Measurements from ENCODE around the gene MGLL.

- TF ChIP-seq CTCF (IDR thresholded peaks at IDR 0.05; ENCODE audit: low read depth, low read length, missing input control), result no peak
- TF ChIP-seq FOXA2 (IDR thresholded peaks at IDR 0.05), result no peak
- TF ChIP-seq HNF4A (conservative IDR thresholded peaks at IDR 0.05), result no peak
- TF ChIP-seq GABPA (IDR thresholded peaks at IDR 0.05 in 1 of 2, conservative IDR thresholded peaks at IDR 0.05 in 1 of 2), result no peak
- no peak for TF ChIP-seq REST (IDR thresholded peaks at IDR 0.05)
- no peak for TF ChIP-seq TAF1 (conservative IDR thresholded peaks at IDR 0.05)
- no peak for TF ChIP-seq MAX (IDR thresholded peaks at IDR 0.05)
- TF ChIP-seq ATF3 (IDR thresholded peaks at IDR 0.05), result no peak
- no peak for TF ChIP-seq RXRA (IDR thresholded peaks at IDR 0.05)
- TF ChIP-seq FOXA1 (IDR thresholded peaks at IDR 0.05), result no peak
- no peak for TF ChIP-seq SP1 (IDR thresholded peaks at IDR 0.05)
- no peak for TF ChIP-seq NR2F2 (IDR thresholded peaks at IDR 0.05)
Observed at GRCh38 chr3:127731546-127732289, 90.6 kb downstream of the MGLL start.
